HCT116 (cell line): Measurements from ENCODE around the gene NT5C3A. TPM values are rescaled to one million over a fixed set of nuclear protein-coding genes. Genes with fewer than 3 reads are reported as not detected.

ENCODE experiments used
- ATAC-seq: fragments of 200-7000 bp; cut with Tn5 transposase; 2 replicates; pipeline ENCODE4 v1.9.1; 2020; ENCODE audit warnings: mild to moderate bottlenecking, moderate library complexity
- BruUV-seq: library from RNA; stranded (reverse); fragments of 400-500 nt; replicated peaks from 2 replicates; lab custom pipeline; 2021; lab: Mats Ljungman, UMichigan
- CTCF ChIA-PET: fragments of 300-600 bp; sonication (Branson Sonifier 250); formaldehyde crosslinking; loops from one replicate; lab custom pipeline; 2021; ENCODE audit warnings: antibody characterized with exemption; lab: Charles Lee
- POLR2A ChIA-PET: fragments of 300-600, 350-600 bp; sonication (Branson Sonifier 250); formaldehyde crosslinking; loops from one replicate; lab custom pipeline; 2021; ENCODE audit warnings: antibody characterized with exemption; lab: Charles Lee
- RAD21 ChIA-PET, 2 experiments: fragments of 300-600 bp; sonication (Branson Sonifier 250); formaldehyde crosslinking; loops; one replicate each; lab custom pipeline; 2023; ENCODE audit warnings: low total read pairs in 2 of 2; ENCODE audit not compliant: uncharacterized antibody in 2 of 2, unreplicated experiment in 2 of 2, low non-redundant PET in 1 of 2; lab: Charles Lee
- DNase-seq: peaks from one replicate; pipeline ENCODE4 v3.0.0-alpha.2; 2010; ENCODE audit warnings: low read depth, low spot score
- H2AFZ ChIP-seq: fragments of 200-600 bp; shearing (Covaris generic), sonication (generic); 2 replicates; pipeline ENCODE4 v1.6.1; 2017; ENCODE audit warnings: low read depth, mixed run types, mixed read lengths, antibody characterized with exemption, low read length; ENCODE audit not compliant: poor library complexity, severe bottlenecking
- H3K27ac ChIP-seq: 2 replicates; pipeline ENCODE4 v1.5.1; 2012; ENCODE audit warnings: low read depth, low read length
- H3K27me3 ChIP-seq: fragments of 200-600 bp; sonication (generic); 2 replicates; pipeline ENCODE4 v1.6.1; 2016; ENCODE audit warnings: mixed run types, low read length, mixed read lengths; ENCODE audit not compliant: insufficient read depth
- H3K36me3 ChIP-seq, 2 experiments: fragments of 200-500 bp in 1 of 2; fragments of 200-600 bp in 1 of 2; sonication (Bioruptor generic) in 1 of 2; sonication (generic) in 1 of 2; 2 replicates each; pipeline versions ENCODE4 v1.5.1 to v1.6.1; 2014 to 2016; ENCODE audit warnings: low read length in 2 of 2, inconsistent platforms in 1 of 2, mixed read lengths in 1 of 2, mixed run types in 1 of 2; ENCODE audit not compliant: insufficient read depth in 2 of 2, control insufficient read depth in 1 of 2
- H3K4me1 ChIP-seq, 2 experiments: fragments of 200-600 bp in 1 of 2; sonication (generic) in 1 of 2; 2 replicates each; pipeline versions ENCODE4 v1.5.1 to v1.6.1; 2012 to 2017; ENCODE audit warnings: low read length in 2 of 2, inconsistent platforms in 1 of 2, mild to moderate bottlenecking in 1 of 2, mixed read lengths in 1 of 2, mixed run types in 1 of 2, moderate library complexity in 1 of 2; ENCODE audit not compliant: insufficient read depth in 2 of 2, control insufficient read depth in 1 of 2
- H3K4me2 ChIP-seq: fragments of 200-600 bp; sonication (generic); 2 replicates; pipeline ENCODE4 v1.6.1; 2017; ENCODE audit warnings: mixed run types, low read length, mixed read lengths
- H3K4me3 ChIP-seq, 2 experiments: fragments of 200-600 bp in 1 of 2; sonication (generic) in 1 of 2; replicated peaks in 1 of 2; 2 replicates each; pipeline ENCODE4 v1.5.1; 2011 to 2016; ENCODE audit warnings: low read length in 2 of 2, control low read depth in 1 of 2, low read depth in 1 of 2, mild to moderate bottlenecking in 1 of 2, mixed read lengths in 1 of 2, mixed run types in 1 of 2
- H3K79me2 ChIP-seq: fragments of 200-600 bp; sonication (generic); 2 replicates; pipeline ENCODE4 v1.6.1; 2017; ENCODE audit warnings: mild to moderate bottlenecking, mixed run types, low read length, moderate library complexity, mixed read lengths; ENCODE audit not compliant: insufficient read depth
- H3K9ac ChIP-seq: fragments of 200-600 bp; sonication (generic); 2 replicates; pipeline ENCODE4 v1.6.1; 2016; ENCODE audit warnings: low read length, mixed read lengths
- H3K9me2 ChIP-seq: fragments of 200-600 bp; sonication (generic), shearing (Covaris generic); 2 replicates; pipeline ENCODE4 v1.6.1; 2017; ENCODE audit warnings: mixed run types, mild to moderate bottlenecking, moderate library complexity; ENCODE audit not compliant: insufficient read depth
- H3K9me3 ChIP-seq, 2 experiments: fragments of 200-500 bp in 1 of 2; fragments of 200-600 bp in 1 of 2; sonication (Bioruptor generic) in 1 of 2; sonication (generic) in 1 of 2; 2 replicates each; pipeline ENCODE4 v1.6.1; 2014 to 2017; ENCODE audit warnings: low read length in 2 of 2, mixed read lengths in 2 of 2, inconsistent platforms in 1 of 2, low read depth in 1 of 2, mild to moderate bottlenecking in 1 of 2, mixed run types in 1 of 2, moderate library complexity in 1 of 2; ENCODE audit not compliant: control insufficient read depth in 1 of 2, insufficient read depth in 1 of 2
- H4K20me1 ChIP-seq: fragments of 200-600 bp; sonication (generic), shearing (Covaris generic); 2 replicates; pipeline ENCODE4 v1.6.1; 2017; ENCODE audit warnings: mixed run types, mild to moderate bottlenecking, moderate library complexity; ENCODE audit not compliant: insufficient read depth
- EGR1 ChIP-seq: IDR thresholded peaks from 2 replicates; pipeline ENCODE4 v1.6.1; 2012; ENCODE audit warnings: low read depth
- ELF1 ChIP-seq: IDR thresholded peaks from 2 replicates; pipeline ENCODE4 v1.6.1; 2012; ENCODE audit warnings: low read depth, borderline replicate concordance
- TCF7L2 ChIP-seq: IDR thresholded peaks from 2 replicates; pipeline ENCODE4 v1.7.0; 2011; ENCODE audit warnings: borderline replicate concordance, inconsistent platforms; ENCODE audit not compliant: insufficient read depth, insufficient read length; ENCODE audit errors: extremely low read depth
- YY1 ChIP-seq: IDR thresholded peaks from 2 replicates; pipeline ENCODE4 v1.6.1; 2011; ENCODE audit warnings: low read length, low read depth, moderate library complexity, mild to moderate bottlenecking; ENCODE audit not compliant: insufficient replicate concordance; ENCODE audit errors: extremely low read depth
- intact Hi-C: fragments of 100-400 bp; cut with micrococcal nuclease; formaldehyde crosslinking; loops from 2 replicates; pipeline ENCODE4 v1.10.0; 2022
- total RNA-seq: library from RNA; stranded (reverse); gene quantifications from one replicate; pipeline ENCODE4 v1.2.1, GENCODE V29; 2021; ENCODE audit not compliant: unreplicated experiment
- TF ChIP-seq, protein P1 (sequence below): IDR thresholded peaks from 2 replicates; pipeline ENCODE4 v1.6.1; 2012; ENCODE audit warnings: low read depth
- TF ChIP-seq, protein P2 (sequence below), 3 experiments: fragments of 200-600 bp in 1 of 3; sonication (generic) in 1 of 3; IDR thresholded peaks in 2 of 3; conservative IDR thresholded peaks in 1 of 3; 2 replicates each; pipeline ENCODE4 v1.5.1; 2012 to 2017; ENCODE audit warnings: low read depth in 2 of 3, low read length in 2 of 3, antibody characterized with exemption in 1 of 3, borderline replicate concordance in 1 of 3, control low read depth in 1 of 3, mild to moderate bottlenecking in 1 of 3, mixed read lengths in 1 of 3, mixed run types in 1 of 3, moderate library complexity in 1 of 3; ENCODE audit not compliant: insufficient read depth in 1 of 3

Gene NT5C3A
- total RNA-seq, 1 experiment from 2014 or later: 32.5 TPM

DNA sequence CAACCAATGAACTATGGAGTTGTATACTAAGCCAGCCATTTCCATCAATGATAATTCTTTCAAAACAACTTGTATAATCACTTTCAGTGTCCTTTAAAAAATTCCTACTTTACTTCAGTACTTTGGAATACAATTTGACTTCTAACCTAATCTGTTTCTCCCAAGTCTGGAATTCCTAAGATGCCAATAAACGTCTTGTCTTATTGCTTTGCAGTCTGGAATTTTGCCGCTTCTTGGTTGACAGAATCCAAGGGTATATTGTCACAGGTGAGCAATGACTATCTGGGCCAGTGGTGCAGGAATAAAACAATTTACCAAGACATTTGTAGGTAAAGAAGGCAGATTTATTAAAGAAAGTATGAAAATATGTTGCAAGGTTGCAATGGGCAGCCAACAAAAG is 24.8 kb upstream of the NT5C3A start (continued):
- TF ChIP-seq TCF7L2 (no peak), YY1 (no peak)

DNA sequence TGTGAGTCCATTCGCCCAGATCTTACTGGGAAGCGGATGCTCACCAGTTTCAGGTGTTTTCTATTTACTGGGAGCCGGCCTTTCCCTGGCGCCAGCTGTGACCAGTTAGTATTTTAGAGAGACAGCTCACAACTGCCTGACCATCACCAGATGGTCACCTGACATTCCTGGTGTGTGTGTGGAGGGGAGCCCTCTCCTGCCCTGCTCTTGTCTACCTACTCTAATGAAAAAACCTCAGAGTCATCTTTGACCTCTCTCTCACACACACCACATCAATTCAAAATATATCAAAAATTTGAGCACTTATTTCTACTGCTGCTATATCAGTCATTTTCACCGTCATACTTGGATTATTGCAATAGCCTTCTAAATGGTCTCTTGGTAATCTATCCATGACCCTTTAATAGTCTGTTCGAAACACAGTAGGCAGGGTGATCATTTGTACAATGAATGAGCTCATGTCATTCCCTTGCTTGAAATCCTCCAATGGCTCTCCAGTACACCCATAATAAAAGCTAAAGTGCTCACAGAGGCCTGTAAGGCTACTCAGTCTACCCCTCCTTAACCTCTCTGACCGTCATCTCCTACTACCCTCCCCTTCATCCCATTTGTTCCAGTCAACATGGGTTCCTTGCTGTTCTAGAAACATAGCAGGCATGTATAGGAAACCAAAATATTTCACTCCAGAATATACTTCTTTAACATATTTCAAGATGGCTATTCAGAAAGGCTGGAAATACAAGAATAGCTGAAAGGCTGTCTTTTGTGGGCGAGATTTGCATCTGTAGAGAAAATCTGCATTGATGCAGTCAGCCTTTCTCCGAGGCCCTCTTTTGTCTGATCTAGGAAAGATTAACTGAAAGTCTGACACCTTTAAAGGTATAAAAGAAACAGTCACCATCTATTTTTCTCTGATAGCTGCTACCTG is 17.5 kb upstream of the NT5C3A start:
- no peaks in the 10 kb centered on the region for H3K4me1 ChIP-seq
- H3K27ac ChIP-seq: no peak overlapping the region
- no peak for DNase-seq
- POLR2A ChIA-PET: no interaction called here
- intact Hi-C loops: no loop called here
- TF ChIP-seq, protein P1, sequence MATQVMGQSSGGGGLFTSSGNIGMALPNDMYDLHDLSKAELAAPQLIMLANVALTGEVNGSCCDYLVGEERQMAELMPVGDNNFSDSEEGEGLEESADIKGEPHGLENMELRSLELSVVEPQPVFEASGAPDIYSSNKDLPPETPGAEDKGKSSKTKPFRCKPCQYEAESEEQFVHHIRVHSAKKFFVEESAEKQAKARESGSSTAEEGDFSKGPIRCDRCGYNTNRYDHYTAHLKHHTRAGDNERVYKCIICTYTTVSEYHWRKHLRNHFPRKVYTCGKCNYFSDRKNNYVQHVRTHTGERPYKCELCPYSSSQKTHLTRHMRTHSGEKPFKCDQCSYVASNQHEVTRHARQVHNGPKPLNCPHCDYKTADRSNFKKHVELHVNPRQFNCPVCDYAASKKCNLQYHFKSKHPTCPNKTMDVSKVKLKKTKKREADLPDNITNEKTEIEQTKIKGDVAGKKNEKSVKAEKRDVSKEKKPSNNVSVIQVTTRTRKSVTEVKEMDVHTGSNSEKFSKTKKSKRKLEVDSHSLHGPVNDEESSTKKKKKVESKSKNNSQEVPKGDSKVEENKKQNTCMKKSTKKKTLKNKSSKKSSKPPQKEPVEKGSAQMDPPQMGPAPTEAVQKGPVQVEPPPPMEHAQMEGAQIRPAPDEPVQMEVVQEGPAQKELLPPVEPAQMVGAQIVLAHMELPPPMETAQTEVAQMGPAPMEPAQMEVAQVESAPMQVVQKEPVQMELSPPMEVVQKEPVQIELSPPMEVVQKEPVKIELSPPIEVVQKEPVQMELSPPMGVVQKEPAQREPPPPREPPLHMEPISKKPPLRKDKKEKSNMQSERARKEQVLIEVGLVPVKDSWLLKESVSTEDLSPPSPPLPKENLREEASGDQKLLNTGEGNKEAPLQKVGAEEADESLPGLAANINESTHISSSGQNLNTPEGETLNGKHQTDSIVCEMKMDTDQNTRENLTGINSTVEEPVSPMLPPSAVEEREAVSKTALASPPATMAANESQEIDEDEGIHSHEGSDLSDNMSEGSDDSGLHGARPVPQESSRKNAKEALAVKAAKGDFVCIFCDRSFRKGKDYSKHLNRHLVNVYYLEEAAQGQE: no peak
- TF ChIP-seq, protein P2, sequence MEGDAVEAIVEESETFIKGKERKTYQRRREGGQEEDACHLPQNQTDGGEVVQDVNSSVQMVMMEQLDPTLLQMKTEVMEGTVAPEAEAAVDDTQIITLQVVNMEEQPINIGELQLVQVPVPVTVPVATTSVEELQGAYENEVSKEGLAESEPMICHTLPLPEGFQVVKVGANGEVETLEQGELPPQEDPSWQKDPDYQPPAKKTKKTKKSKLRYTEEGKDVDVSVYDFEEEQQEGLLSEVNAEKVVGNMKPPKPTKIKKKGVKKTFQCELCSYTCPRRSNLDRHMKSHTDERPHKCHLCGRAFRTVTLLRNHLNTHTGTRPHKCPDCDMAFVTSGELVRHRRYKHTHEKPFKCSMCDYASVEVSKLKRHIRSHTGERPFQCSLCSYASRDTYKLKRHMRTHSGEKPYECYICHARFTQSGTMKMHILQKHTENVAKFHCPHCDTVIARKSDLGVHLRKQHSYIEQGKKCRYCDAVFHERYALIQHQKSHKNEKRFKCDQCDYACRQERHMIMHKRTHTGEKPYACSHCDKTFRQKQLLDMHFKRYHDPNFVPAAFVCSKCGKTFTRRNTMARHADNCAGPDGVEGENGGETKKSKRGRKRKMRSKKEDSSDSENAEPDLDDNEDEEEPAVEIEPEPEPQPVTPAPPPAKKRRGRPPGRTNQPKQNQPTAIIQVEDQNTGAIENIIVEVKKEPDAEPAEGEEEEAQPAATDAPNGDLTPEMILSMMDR (IDR thresholded peaks at IDR 0.05 in 2 of 3, conservative IDR thresholded peaks at IDR 0.05 in 1 of 3; ENCODE audit: borderline replicate concordance in 1 of 3, insufficient read depth in 1 of 3, low read depth in 2 of 3, low read length in 2 of 3): no peak
- TF ChIP-seq TCF7L2 (no peak), EGR1 (no peak), ELF1 (no peak)
- peaks cover 3% of the 10 kb centered on the region; the same call in 1 of the 2 replicates for H3K27me3 ChIP-seq
- no peak overlapping the region for H3K9ac ChIP-seq
- no peaks in the 10 kb centered on the region for H3K9me3 ChIP-seq
- H3K4me2 ChIP-seq: no peak overlapping the region
- no peaks in the 10 kb centered on the region for H3K36me3 ChIP-seq
- H4K20me1 ChIP-seq: no peaks in the 10 kb centered on the region
- H3K79me2 ChIP-seq: no peaks in the 10 kb centered on the region
- H3K4me3 ChIP-seq: no peak overlapping the region
- CTCF ChIA-PET: no interaction called here
- H3K9me2 ChIP-seq: no peaks in the 10 kb centered on the region
- no peak for ATAC-seq
- RAD21 ChIA-PET: no interaction called here
- BruUV-seq: no TSS peak
- H2AFZ ChIP-seq: no peak overlapping the region
